NCI-H2227 (cell line): ENCODE data around the gene C4orf50.
"Not testable (repeated sequence)": the region's sequence is repeated elsewhere in the genome, so short reads cannot be mapped to it uniquely, and the experiment has no call there.

ENCODE experiments used
- DNase-seq: peaks from one replicate; lab custom pipeline; 2025; ENCODE audit not compliant: unreplicated experiment; lab: John Stamatoyannopoulos, UW

Gene C4orf50

DNA sequence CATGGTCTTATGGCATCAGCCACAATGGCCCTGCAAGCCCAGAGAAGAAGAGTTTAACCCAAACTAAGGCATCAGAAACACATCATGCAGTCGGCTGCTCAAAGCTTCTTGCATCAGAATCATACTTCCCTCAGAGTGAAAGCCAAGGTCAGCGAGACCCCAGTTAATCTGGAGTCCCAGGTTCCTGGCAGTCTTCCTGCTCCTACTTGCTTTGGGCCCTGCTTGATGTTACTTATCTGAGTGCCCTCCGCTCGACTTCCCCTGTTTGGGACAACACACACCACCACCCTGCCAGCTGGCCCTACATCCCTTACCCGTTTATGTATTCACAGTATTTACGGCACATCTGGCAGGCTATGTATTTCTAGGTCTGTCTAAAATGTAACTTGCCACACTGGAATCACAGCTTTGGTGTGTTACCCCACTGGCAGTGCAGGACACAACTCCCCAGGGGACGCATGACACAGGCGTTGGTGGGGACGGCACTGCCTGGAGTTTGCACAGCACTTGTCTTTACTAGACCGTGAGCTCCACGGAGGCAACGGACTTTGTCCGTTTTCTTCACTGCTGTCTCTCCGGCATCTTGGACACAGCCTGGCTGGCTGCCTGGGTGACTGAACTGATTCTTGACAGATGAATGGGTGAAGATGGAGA lies 148.1 kb downstream of the C4orf50 start:
- no peak for DNase-seq

DNA sequence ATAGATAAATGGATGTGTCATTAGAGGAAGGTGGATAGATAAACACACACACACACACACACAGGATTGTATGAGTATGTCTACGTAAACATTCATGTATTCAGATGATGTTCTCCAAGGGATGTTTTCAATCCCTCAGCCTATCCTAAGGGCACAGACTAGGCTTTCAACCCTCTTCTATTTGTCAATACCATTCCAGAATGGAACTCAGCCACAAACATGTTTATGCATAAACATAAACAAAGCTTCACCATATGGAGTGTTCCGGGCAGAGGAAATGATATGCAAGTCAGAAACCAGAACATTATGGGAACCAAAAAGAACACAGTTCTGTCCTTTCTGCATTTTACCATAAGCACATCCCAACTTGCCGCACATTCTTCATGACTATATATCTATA lies 150.4 kb downstream of the C4orf50 start:
- DNase-seq: no peak

DNA sequence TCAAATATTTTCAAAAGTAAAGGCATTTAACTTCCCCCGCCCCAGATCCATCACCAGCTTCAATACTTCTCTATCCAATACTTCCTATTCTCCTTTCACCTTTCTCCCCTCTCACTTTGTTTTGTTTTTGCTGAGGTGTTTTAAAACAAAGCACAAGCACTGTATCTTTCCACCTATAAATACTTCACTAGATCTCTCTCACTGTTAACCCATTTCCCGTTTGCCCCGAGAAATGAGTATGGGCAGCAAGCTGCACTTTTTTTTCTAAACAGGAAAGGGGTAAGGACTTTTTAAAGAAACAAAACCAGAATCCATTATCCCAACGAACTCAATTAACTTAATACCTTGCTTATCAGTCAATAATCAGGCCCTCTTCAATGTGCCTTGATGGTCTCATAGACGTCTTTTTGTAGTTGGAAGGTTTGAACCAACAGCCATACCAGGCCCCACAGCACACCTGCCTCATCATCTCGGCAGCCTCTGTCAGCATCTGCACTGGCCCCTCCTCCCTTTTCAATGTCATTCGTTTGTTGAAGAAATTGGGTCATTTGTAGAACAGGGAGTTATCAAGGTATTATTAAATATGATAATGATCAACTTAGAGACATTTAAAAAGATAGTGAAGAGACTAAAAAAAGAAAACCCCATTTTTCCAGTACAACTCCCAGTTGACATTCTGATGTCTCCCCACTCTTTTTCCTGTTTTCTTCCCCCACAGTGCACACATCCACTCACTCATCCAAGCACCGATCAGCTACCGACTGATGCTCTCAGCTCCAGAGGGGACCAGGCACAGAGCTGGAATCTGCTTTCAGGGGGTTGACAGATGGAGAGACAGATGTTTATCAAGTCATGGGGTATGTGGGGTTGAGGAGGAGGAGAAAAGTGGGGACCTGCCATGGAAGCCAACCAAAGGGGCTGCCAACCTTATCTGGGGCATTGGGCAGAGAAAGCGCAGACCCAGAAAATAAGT lies 151.1 kb downstream of the C4orf50 start:
- no peak for DNase-seq

DNA sequence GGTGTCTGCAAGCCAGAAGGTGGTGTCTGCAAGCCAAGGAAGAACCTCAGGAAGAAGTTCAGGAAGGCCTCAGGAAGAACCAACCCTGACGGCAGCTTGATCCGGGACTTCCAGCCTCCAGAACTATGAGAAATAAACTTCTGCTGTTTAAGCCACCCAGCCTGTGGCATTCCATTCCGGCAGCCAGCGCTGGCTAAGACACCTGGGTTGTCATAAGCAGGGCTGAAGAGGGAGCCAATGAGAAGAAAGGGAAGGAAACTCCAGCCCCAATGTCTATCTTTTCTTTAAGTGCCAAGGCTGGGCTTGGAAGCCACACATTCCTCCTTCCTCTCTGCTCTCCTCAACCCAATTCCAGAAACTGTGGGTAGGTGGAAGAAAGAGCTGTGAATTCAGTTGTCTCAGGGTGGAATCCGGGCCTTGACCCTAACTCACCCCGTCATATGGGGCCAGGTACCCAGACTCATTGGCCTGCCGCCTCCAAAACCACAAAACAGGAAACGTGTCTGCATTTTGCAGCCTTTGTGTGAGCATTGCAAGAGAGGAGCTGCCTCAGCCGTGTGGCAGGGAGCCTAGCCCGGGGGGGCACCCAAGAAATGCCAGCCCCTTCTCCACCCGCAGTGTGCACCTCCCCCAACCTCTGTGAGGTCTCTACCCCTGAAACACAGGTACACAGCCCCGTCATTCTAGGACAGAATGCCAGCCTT lies 152.2 kb downstream of the C4orf50 start:
- no peak for DNase-seq

DNA sequence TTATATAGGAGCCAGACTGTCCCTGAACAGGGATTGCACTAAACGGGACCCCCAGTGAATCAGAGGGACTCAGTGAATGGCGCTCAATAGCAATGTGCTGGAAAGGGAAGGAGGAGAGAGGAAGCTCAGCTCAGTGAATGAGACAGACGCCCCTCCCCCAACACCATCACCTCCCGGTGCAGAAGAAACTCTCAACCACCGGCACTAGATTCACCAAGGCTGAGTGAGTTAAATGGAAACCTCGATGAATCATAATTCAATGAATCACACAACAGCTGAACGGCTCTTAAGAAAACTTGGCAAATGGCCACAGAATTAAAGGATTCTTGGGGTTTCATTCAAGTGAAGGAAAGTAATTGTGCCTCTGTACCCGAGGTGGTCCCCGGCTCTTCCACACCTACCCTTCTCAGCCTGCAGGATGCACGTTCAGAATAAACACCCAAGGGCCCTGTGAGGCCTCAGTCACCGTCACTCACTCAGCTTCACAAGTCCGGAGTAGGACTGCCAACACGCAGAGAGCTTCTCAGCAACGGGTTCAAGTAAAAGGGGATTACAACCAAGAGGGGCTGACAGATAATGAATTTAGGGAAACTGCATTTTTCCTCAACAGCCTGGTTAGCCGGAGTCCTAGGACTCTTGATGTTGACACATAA lies 154.6 kb downstream of the C4orf50 start:
- DNase-seq: peak; percentile 36

DNA sequence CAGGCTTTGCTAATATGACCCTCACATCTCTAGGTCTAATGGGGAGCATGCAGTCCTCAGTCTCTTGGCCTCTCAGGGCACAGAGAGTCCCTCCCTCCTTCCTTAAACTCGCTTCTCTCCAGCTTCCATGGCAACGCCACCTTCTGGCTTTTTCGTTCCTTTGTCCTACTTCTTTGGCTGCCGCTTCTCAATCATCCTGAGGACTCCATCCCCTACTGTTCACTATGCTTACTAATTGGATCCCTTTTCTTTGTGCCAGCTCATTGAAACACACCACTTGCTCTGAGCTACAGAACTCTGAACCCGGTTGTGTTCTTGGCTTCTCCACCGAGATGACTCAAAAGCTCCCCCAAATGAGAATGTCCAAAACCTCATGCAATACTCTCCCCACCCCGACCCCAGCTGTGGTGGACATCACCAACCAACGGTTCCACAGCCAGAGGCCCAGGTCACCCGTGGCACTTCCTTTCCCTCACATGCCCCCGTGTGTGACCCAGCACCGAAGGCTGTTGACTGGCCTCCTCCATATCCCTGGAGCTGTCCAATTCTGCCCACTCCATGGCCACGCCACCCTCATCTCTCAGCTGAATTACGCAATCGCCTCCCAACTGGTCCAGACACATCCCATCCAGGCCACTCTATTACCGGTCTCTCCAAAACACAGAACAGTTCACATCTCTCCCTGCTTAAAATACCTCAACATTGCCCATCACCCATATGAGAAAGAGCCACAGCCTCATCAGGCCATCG lies 160.0 kb downstream of the C4orf50 start:
- no peak for DNase-seq

DNA sequence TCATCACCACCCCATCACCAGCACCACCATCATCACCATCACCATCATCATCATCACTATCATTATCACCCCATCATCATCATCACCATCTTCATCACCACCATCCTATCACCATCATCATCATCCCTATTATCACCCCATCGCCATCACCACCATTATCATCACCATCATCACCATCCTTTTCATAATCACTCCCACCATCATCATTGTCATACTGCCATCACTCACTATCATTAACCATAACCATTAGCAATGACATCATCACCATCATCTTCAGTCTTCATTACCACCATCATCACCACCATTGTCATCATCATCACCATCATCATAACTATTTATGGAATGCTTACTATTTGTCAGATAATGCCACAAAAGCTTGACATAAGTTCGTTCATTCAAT lies 161.0 kb downstream of the C4orf50 start:
- no peak for DNase-seq

DNA sequence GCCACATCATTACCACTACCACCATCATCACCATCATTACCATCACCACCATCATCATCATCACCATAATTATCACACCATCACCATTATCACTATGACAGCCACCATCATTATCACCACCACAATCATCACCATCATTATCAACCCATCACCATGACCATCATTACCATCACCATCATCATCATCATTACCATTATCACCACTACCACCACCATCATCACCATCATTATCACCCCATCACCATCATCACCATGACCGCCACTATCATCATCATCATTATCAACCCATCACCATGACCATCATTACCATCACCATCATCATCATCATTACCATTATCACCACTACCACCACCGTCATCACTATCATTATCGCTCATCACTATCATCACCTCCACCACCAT lies 161.9 kb downstream of the C4orf50 start:
- not testable (repeated sequence) for DNase-seq

DNA sequence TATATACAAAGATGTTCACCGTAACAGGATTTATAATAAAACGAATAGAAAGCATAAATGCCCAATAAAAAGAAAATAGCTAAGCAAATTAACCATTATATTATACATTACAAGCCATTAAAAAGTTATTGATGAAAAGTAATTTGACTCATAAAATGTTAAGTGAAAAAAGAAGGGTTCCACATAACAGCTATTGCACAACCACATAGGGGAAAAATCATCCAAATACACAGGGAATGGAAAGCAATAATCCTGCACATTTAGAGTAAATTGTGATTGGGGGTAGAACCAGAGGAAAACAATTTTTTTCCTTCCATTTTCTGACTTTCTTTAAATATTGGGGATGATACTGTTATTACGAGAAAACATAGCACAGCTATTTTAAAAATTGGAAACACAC lies 163.3 kb downstream of the C4orf50 start:
- no peak for DNase-seq

DNA sequence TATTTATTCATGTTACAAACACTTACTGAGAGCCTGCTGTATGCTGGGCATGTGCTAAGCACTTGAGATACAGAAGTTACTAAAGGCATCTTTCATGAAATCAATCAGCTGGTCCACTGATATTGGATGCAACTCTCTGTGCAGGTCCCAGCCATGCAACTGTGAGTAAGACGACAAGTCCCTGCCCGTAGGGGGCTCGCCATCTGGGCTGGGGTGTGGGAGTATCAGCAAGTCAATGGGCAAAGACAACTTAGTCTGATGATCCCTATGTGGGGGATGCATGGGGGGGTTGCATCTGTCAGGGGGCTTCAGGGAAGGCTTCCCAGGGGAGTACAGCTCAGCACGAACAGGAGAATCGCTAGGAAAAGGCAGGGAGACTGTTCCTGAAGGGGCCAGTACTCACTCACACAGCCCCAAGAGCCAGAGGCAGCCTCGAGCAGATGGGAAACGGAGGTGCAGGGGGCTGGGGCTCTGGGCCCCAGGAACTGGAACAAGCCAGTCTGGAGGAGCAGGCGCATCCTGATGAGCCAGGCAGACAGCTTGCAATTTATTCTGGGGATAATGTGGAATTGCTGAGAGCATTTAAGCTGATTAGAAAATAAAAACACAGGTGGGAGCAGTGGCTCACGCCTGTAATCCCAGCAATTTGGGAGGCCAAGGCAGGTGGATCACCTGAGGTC lies 165.6 kb downstream of the C4orf50 start:
- no peak for DNase-seq

DNA sequence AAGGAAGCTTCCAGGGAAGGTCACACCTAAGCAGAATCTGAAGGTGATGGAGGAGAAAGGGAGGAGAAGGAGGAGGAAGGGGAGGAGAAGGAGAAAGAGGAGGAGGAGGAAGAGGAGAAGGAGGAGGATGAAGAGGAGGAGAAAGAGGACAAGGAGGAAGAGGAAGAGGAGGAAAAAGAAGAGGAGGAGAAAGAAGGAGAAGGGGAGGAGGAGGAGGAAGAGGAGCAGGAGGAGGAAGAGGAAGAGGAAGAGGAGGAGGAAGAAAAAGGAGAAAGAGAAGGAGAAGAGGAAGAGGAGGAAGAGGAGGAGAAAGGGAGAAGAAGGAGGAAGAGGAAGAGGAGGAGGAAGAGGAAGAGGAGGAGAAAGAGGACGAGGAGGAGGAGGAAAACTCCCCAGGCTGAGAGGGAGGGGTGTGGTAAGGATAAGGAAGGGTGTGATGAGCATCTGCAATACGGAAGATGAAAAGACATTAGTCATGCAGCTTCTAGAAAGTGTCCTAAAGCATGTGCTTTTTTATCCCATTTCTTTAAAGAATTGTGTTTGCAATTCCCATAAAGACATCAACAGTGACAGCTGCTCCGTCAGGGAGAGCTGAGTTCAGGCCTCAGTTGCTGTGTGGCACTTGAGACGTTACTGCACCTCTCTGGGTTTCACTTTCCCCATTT lies 166.5 kb downstream of the C4orf50 start:
- no peak for DNase-seq
